ENCODE measurements around the gene CLCF1. TPM values are rescaled to one million over a fixed set of nuclear protein-coding genes. Genes with fewer than 3 reads are reported as not detected.

CLCF1 gene
- total and polyA plus RNA-seq, 2 of the 13 experiments (the other 11 are each of a cell fraction or from before 2014, with no cell fraction given) = 0.49 to 0.78 TPM

DNA sequence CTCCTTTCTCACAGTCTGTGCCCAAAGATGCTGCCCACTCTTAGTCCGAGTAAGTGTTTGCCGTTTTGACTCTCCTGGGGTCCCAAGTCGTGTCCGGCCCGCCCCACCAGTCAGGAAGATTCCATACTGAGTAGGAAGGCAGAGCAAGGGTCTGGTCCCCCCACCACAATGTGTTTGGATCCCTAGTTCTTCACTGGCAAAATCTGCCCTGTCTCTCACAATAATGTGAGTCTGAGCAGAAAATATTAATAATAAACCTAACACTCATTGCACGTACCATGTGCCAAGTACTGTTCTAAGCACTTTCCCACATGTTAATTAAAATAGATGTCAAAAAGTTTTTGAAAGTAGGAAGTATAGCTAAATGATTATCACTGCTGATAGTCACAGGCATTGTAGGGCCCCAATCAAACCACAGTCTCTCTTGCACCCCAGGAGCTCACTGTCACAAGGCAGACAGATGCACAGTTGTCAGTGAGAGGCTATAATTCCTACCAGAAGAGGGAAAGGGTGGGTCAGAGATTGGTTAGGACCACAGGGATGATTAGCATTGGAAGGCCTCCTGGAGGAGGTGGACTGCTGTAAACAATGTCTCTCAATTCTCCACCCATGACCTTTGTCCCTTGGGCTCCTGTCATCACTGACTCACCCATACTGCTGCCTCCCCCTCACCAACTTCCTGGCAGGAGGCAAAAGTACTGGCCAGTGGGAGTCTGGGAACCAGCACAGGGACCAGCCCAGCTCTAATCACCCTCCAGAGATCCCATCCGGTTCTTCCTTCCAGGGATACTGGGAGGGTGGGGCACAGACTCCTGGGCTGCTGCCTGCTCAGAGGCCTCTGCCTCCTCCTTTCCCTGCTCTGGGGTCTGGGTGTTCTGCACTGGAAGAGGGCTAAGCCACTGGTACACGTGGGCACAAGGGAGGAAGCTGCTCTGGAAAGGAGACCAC lies 19.0 kb downstream of the CLCF1 start (continued):
- TF ChIP-seq, protein P1, sequence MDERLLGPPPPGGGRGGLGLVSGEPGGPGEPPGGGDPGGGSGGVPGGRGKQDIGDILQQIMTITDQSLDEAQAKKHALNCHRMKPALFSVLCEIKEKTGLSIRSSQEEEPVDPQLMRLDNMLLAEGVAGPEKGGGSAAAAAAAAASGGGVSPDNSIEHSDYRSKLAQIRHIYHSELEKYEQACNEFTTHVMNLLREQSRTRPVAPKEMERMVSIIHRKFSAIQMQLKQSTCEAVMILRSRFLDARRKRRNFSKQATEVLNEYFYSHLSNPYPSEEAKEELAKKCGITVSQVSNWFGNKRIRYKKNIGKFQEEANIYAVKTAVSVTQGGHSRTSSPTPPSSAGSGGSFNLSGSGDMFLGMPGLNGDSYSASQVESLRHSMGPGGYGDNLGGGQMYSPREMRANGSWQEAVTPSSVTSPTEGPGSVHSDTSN (CRISPR knock-in tag; IDR thresholded peaks at IDR 0.05) = no peak
- TF ChIP-seq ZFP1 (CRISPR knock-in tag; IDR thresholded peaks at IDR 0.05) (no peak; the same call in 1 of the 2 replicates), ZNF10 (CRISPR knock-in tag; IDR thresholded peaks at IDR 0.05; ENCODE audit: borderline replicate concordance, low read depth) (no peak), RARA (CRISPR knock-in tag; IDR thresholded peaks at IDR 0.05) (peak; percentile 88), ZNF660 (CRISPR knock-in tag; IDR thresholded peaks at IDR 0.05; ENCODE audit: borderline replicate concordance, low read depth) (no peak), ZNF713 (CRISPR knock-in tag; IDR thresholded peaks at IDR 0.05) (no peak), ZNF224 (CRISPR knock-in tag; IDR thresholded peaks at IDR 0.05) (no peak), ZNF572 (CRISPR knock-in tag; IDR thresholded peaks at IDR 0.05) (no peak), ZNF614 (CRISPR knock-in tag; IDR thresholded peaks at IDR 0.05; ENCODE audit: borderline replicate concordance) (peak; percentile 85; the same call in 1 of the 2 replicates), ARNT2 (CRISPR knock-in tag; IDR thresholded peaks at IDR 0.05; ENCODE audit: low read depth) (no peak), ZSCAN30 (CRISPR knock-in tag; IDR thresholded peaks at IDR 0.05) (no peak), KMT2A (CRISPR knock-in tag; IDR thresholded peaks at IDR 0.05) (no peak), ZNF235 (CRISPR knock-in tag; IDR thresholded peaks at IDR 0.05; ENCODE audit: borderline replicate concordance) (no peak), ELF1 (CRISPR knock-in tag; IDR thresholded peaks at IDR 0.05) (peak; percentile 82), ZFAT (CRISPR knock-in tag; conservative IDR thresholded peaks at IDR 0.05) (no peak)
- TF ChIP-seq, protein P2, sequence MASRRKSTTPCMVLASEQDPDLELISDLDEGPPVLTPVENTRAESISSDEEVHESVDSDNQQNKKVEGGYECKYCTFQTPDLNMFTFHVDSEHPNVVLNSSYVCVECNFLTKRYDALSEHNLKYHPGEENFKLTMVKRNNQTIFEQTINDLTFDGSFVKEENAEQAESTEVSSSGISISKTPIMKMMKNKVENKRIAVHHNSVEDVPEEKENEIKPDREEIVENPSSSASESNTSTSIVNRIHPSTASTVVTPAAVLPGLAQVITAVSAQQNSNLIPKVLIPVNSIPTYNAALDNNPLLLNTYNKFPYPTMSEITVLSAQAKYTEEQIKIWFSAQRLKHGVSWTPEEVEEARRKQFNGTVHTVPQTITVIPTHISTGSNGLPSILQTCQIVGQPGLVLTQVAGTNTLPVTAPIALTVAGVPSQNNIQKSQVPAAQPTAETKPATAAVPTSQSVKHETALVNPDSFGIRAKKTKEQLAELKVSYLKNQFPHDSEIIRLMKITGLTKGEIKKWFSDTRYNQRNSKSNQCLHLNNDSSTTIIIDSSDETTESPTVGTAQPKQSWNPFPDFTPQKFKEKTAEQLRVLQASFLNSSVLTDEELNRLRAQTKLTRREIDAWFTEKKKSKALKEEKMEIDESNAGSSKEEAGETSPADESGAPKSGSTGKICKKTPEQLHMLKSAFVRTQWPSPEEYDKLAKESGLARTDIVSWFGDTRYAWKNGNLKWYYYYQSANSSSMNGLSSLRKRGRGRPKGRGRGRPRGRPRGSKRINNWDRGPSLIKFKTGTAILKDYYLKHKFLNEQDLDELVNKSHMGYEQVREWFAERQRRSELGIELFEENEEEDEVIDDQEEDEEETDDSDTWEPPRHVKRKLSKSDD (CRISPR knock-in tag; IDR thresholded peaks at IDR 0.05; ENCODE audit: low read depth) = no peak
- TF ChIP-seq, protein P3, sequence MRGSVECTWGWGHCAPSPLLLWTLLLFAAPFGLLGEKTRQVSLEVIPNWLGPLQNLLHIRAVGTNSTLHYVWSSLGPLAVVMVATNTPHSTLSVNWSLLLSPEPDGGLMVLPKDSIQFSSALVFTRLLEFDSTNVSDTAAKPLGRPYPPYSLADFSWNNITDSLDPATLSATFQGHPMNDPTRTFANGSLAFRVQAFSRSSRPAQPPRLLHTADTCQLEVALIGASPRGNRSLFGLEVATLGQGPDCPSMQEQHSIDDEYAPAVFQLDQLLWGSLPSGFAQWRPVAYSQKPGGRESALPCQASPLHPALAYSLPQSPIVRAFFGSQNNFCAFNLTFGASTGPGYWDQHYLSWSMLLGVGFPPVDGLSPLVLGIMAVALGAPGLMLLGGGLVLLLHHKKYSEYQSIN (CRISPR knock-in tag; IDR thresholded peaks at IDR 0.05; ENCODE audit: borderline replicate concordance) = no peak
- TF ChIP-seq, protein P4, sequence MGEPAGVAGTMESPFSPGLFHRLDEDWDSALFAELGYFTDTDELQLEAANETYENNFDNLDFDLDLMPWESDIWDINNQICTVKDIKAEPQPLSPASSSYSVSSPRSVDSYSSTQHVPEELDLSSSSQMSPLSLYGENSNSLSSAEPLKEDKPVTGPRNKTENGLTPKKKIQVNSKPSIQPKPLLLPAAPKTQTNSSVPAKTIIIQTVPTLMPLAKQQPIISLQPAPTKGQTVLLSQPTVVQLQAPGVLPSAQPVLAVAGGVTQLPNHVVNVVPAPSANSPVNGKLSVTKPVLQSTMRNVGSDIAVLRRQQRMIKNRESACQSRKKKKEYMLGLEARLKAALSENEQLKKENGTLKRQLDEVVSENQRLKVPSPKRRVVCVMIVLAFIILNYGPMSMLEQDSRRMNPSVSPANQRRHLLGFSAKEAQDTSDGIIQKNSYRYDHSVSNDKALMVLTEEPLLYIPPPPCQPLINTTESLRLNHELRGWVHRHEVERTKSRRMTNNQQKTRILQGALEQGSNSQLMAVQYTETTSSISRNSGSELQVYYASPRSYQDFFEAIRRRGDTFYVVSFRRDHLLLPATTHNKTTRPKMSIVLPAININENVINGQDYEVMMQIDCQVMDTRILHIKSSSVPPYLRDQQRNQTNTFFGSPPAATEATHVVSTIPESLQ (CRISPR knock-in tag; conservative IDR thresholded peaks at IDR 0.05) = no peak
- TF ChIP-seq, protein P5, sequence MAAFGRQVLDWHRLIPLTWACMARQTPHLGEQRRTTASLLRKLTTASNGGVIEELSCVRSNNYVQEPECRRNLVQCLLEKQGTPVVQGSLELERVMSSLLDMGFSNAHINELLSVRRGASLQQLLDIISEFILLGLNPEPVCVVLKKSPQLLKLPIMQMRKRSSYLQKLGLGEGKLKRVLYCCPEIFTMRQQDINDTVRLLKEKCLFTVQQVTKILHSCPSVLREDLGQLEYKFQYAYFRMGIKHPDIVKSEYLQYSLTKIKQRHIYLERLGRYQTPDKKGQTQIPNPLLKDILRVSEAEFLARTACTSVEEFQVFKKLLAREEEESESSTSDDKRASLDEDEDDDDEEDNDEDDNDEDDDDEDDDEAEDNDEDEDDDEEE (CRISPR knock-in tag; IDR thresholded peaks at IDR 0.05) = no peak
- TF ChIP-seq, protein P6, sequence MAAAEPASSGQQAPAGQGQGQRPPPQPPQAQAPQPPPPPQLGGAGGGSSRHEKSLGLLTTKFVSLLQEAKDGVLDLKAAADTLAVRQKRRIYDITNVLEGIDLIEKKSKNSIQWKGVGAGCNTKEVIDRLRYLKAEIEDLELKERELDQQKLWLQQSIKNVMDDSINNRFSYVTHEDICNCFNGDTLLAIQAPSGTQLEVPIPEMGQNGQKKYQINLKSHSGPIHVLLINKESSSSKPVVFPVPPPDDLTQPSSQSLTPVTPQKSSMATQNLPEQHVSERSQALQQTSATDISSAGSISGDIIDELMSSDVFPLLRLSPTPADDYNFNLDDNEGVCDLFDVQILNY (CRISPR knock-in tag; conservative IDR thresholded peaks at IDR 0.05) = no peak

All from HepG2 (cell line).